ENCODE data around the gene SF3B4. TPM values are rescaled to one million over a fixed set of nuclear protein-coding genes. Genes with fewer than 3 reads are reported as not detected.
A peak's percentile ranks its signal among the peaks of the same experiment; 100 is the strongest.

SF3B4 gene
- total and polyA plus RNA-seq, 2 of the 8 experiments (the other 6 are each of a cell fraction or from before 2014, with no cell fraction given): 81.1 to 122 TPM

GRCh38 chr1:149916193-149916897 lies 11.3 kb downstream of the SF3B4 start:
- H3K4me2 ChIP-seq (ENCODE audit: insufficient read depth in 1 of 2, low read depth in 2 of 2, low read length in 2 of 2): peak overlapping the region; percentile 94 to 98
- peaks cover 1 to 16% (median 4%) of the 10 kb centered on the region in 4 experiments; a peak in 5 of 8 replicates for H3K36me3 ChIP-seq (ENCODE audit: control insufficient read depth in 2 of 4, insufficient read depth in 4 of 4, low read length in 3 of 4)
- ChIA-PET POLR2A (ENCODE audit: partially characterized antibody) (interaction anchor here (0.7 to 3.8 kb wide), 9 partner anchors 9 to 29 kb away, joined by 4 to 30 read pairs (median 6); partner anchors contain the start of genes BOLA1 and MTMR11), CTCF (ENCODE audit: partially characterized antibody) (interaction anchor here (0.6 to 1.8 kb wide), 8 partner anchors 13 to 253 kb away, joined by 3 to 10 read pairs (median 4); partner anchors contain the start of gene MTMR11)
- no peaks in the 10 kb centered on the region for H3K27me3 ChIP-seq (replicated peaks in 1 of 4; ENCODE audit: control insufficient read depth in 3 of 4, extremely low read depth in 1 of 4, insufficient read depth in 3 of 4, low read length in 3 of 4)
- H2AK5ac ChIP-seq (ENCODE audit: low read depth, low read length): no peak overlapping the region
- no peaks in the 10 kb centered on the region for H3K9me3 ChIP-seq (ENCODE audit: insufficient read depth in 2 of 2, low read depth in 1 of 2, low read length in 1 of 2)
- peak overlapping the region; percentile 16 for H3K4ac ChIP-seq (replicated peaks; ENCODE audit: insufficient read length, low read depth, low read length)
- H4K8ac ChIP-seq (ENCODE audit: extremely low read depth, insufficient read depth, low read length): no peak overlapping the region
- H3K79me2 ChIP-seq (ENCODE audit: control insufficient read depth in 1 of 2, insufficient read depth in 2 of 2, low read length in 2 of 2): peaks cover 0 to 12% of the 10 kb centered on the region in 2 experiments; a peak in 2 of 4 replicates
- peak overlapping the region; percentile 52; the same call in 1 of the 2 replicates for H2BK5ac ChIP-seq (ENCODE audit: low read depth, low read length)
- no peak overlapping the region for H3K27ac ChIP-seq (ENCODE audit: low read depth, low read length)
- peak overlapping the region in 1 of 4 experiments; percentile 57; a peak in 2 of 7 replicates for H3K9ac ChIP-seq (replicated peaks in 1 of 4; ENCODE audit: extremely low read depth in 1 of 4, low read depth in 3 of 4, low read length in 3 of 4)
- no peak for TF ChIP-seq TAF1 (IDR thresholded peaks at IDR 0.05; ENCODE audit: low read depth, low read length)
- no peak for TF ChIP-seq BACH1 (IDR thresholded peaks at IDR 0.05; ENCODE audit: low read length)
- TF ChIP-seq, protein P1, sequence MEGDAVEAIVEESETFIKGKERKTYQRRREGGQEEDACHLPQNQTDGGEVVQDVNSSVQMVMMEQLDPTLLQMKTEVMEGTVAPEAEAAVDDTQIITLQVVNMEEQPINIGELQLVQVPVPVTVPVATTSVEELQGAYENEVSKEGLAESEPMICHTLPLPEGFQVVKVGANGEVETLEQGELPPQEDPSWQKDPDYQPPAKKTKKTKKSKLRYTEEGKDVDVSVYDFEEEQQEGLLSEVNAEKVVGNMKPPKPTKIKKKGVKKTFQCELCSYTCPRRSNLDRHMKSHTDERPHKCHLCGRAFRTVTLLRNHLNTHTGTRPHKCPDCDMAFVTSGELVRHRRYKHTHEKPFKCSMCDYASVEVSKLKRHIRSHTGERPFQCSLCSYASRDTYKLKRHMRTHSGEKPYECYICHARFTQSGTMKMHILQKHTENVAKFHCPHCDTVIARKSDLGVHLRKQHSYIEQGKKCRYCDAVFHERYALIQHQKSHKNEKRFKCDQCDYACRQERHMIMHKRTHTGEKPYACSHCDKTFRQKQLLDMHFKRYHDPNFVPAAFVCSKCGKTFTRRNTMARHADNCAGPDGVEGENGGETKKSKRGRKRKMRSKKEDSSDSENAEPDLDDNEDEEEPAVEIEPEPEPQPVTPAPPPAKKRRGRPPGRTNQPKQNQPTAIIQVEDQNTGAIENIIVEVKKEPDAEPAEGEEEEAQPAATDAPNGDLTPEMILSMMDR (IDR thresholded peaks at IDR 0.05; ENCODE audit: control extremely low read depth in 1 of 3, insufficient read depth in 1 of 3, low read depth in 1 of 3, low read length in 3 of 3): no peak
- H2AFZ ChIP-seq (ENCODE audit: low read length): no peak overlapping the region
- H4K5ac ChIP-seq (ENCODE audit: insufficient read length, low read depth, low read length): no peak overlapping the region
- peaks cover 0 to 2% of the 10 kb centered on the region in 2 experiments for H4K20me1 ChIP-seq (replicated peaks in 1 of 2; ENCODE audit: control insufficient read depth in 1 of 2, insufficient read depth in 2 of 2, low read length in 2 of 2)
- no peak for FAIRE-seq
- no peak overlapping the region for H4K91ac ChIP-seq (replicated peaks; ENCODE audit: insufficient read length, low read length)
- H2BK15ac ChIP-seq (ENCODE audit: low read length): no peak overlapping the region
- DNase-seq (ENCODE audit: low read depth in 1 of 2, low spot score in 2 of 2): no peak
- 16% methylated on average over 8 of the region's 9 CpGs; no CpG with 5 or more reads in 1 of the 2 experiments for WGBS, 2 experiments (ENCODE audit: extremely low coverage in 1 of 2, insufficient coverage in 1 of 2, insufficient read length in 1 of 2, insufficient replicate concordance in 2 of 2, low coverage in 1 of 2, low lambda C conversion rate in 2 of 2, missing lambda C conversion rate in 1 of 2)
- H3K56ac ChIP-seq (replicated peaks; ENCODE audit: insufficient read length, low read depth, low read length): no peak overlapping the region
- peaks cover 4 to 19% (median 11%) of the 10 kb centered on the region in 4 experiments for H3K4me1 ChIP-seq (replicated peaks in 1 of 4; ENCODE audit: control insufficient read depth in 3 of 4, insufficient read depth in 4 of 4, low read length in 3 of 4)
- H3K4me3 ChIP-seq (ENCODE audit: extremely low read depth in 1 of 4, insufficient read depth in 2 of 4, low read depth in 3 of 4, low read length in 4 of 4): peak overlapping the region; percentile 85 to 99 (median 92)
- peaks cover 15% of the 10 kb centered on the region for H3K79me1 ChIP-seq (ENCODE audit: low read depth, low read length)
- peak overlapping the region; percentile 60; the same call in 1 of the 2 replicates for H2BK12ac ChIP-seq (ENCODE audit: low read depth, low read length)
- no peak overlapping the region for H2BK120ac ChIP-seq (replicated peaks; ENCODE audit: low read depth, low read length)
- no peak overlapping the region for H3K14ac ChIP-seq (ENCODE audit: insufficient read length)
- peaks cover 10% of the 10 kb centered on the region; the same call in 1 of the 2 replicates for H3K23me2 ChIP-seq (ENCODE audit: low read depth, low read length)
- no peak overlapping the region for H3K23ac ChIP-seq (ENCODE audit: insufficient read length)
- H3K18ac ChIP-seq (ENCODE audit: extremely low read depth, low read length): no peak overlapping the region; the same call in 1 of the 2 replicates
- H2BK20ac ChIP-seq (ENCODE audit: low read length): 0 out of 2 replicates have a peak overlapping the region, but pooled peaks have one; percentile 21

Measured in H1 (cell line).